ENCODE data around the gene JADE2.

- TF ChIP-seq ZNF184 (tag by site-specific recombination; IDR thresholded peaks at IDR 0.05) (no peak), ZNF121 (tag by site-specific recombination; IDR thresholded peaks at IDR 0.05) (no peak), CTCF (tag by site-specific recombination; IDR thresholded peaks at IDR 0.05) (no peak), ZNF157 (tag by site-specific recombination; IDR thresholded peaks at IDR 0.05) (no peak), PRDM6 (tag by site-specific recombination; IDR thresholded peaks at IDR 0.05) (no peak), HOXA7 (CRISPR knock-in tag; IDR thresholded peaks at IDR 0.05; ENCODE audit: borderline replicate concordance) (no peak), ZBTB17 (tag by site-specific recombination; IDR thresholded peaks at IDR 0.05) (no peak), ZNF561 (tag by site-specific recombination; IDR thresholded peaks at IDR 0.05; ENCODE audit: borderline replicate concordance) (no peak), SP3 (tag by site-specific recombination; IDR thresholded peaks at IDR 0.05) (no peak), GLI4 (tag by site-specific recombination; IDR thresholded peaks at IDR 0.05) (no peak), ZNF133 (tag by site-specific recombination; IDR thresholded peaks at IDR 0.05) (no peak), ZBTB7A (tag by site-specific recombination; IDR thresholded peaks at IDR 0.05; ENCODE audit: low read depth) (no peak)
Observed at GRCh38 chr5:134509308-134510040, 16.0 kb upstream of the JADE2 start.
